NCI-H2029 treated with DMSO at 0.1 percent for 48 hours (cell line): ENCODE data around the gene PDE7B.

Experiments
- DNase-seq: peaks from one replicate; lab custom pipeline; 2025; lab: John Stamatoyannopoulos, UW

Gene PDE7B

DNA sequence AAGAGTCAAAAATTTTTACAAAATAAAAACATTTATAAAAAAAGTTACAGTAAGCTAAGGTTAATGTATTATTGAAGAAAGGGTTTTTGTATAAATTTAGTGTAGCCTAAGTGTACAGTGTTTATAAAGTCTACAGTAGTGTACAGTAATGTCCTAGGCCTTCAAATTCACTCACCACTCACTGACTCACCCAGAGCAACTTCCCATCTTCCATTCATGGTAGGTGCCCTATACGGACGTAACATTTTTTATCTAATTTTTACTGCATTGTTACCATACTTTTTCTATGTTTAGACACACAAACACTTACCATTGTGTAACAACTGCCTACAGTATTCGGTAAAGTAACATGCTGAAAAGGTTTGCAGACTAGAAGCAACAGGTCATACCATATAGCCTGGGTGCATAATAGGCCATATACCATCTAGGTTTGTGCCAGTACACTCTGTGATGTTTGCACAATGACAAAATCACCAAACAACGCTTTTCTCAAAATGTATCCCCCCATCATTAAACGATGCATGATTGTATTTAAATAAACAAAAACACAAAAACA, 392.6 kb downstream of the PDE7B start:
- DNase-seq, result no peak
